DND-41 (cell line): Measurements from ENCODE around the gene NAV3.

ENCODE experiments used
- CTCF ChIP-seq: IDR thresholded peaks from 2 replicates; pipeline ENCODE4 v1.5.1; 2012; ENCODE audit warnings: borderline replicate concordance, low read length, moderate library complexity, mild to moderate bottlenecking; ENCODE audit not compliant: poor library complexity, severe bottlenecking; ENCODE audit errors: extremely low read depth
- EZH2 ChIP-seq: IDR thresholded peaks from 3 replicates; pipeline ENCODE4 v1.6.1; 2012; ENCODE audit warnings: borderline replicate concordance, low read depth, mild to moderate bottlenecking, moderate library complexity, low read length, inconsistent platforms; ENCODE audit not compliant: severe bottlenecking

GRCh38 chr12:77850129-77850528 lies 19.4 kb downstream of the NAV3 start:
- TF ChIP-seq CTCF (no peak), EZH2 (no peak)
